Kidney (tissue), 14 donors: ENCODE data around the gene HAO1. TPM values are rescaled to one million over a fixed set of nuclear protein-coding genes. Genes with fewer than 3 reads are reported as not detected.

Source experiments
- DNase-seq, 5 donors: peaks; one replicate each; pipeline ENCODE4 v3.0.0-alpha.2; 2013 to 2020
- FAIRE-seq: peaks from 2 replicates; lab custom pipeline; 2012; peaks lifted over from hg19 to GRCh38; lab: Jason Lieb, UNC
- H3K27ac ChIP-seq, 2 donors: one replicate each; pipeline ENCODE4 v1.7.0; 2013; ENCODE audit warnings: low read depth in 2 of 2, low read length in 2 of 2, inconsistent platforms in 1 of 2
- H3K27me3 ChIP-seq: one replicate; pipeline ENCODE4 v1.7.1; 2013; ENCODE audit warnings: low read length, inconsistent platforms; ENCODE audit not compliant: control insufficient read depth, insufficient read depth
- H3K36me3 ChIP-seq, 3 donors: one replicate each; pipeline versions ENCODE4 v1.7.0 to v1.7.1; 2013; ENCODE audit warnings: low read length in 3 of 3, control low read depth in 1 of 3, inconsistent platforms in 1 of 3; ENCODE audit not compliant: insufficient read depth in 3 of 3, control insufficient read depth in 2 of 3
- H3K4me1 ChIP-seq, 3 donors: one replicate each; pipeline versions ENCODE4 v1.7.0 to v1.7.1; 2013; ENCODE audit warnings: low read length in 3 of 3, inconsistent platforms in 1 of 3, low read depth in 1 of 3; ENCODE audit not compliant: control insufficient read depth in 2 of 3, insufficient read depth in 2 of 3
- H3K4me3 ChIP-seq, 3 donors: one replicate each; pipeline versions ENCODE4 v1.7.0 to v1.8.1; 2013; ENCODE audit warnings: low read length in 3 of 3, control low read depth in 1 of 3, inconsistent platforms in 1 of 3
- H3K9ac ChIP-seq, 3 donors: one replicate each; pipeline versions ENCODE4 v1.7.0 to v1.7.1; 2013; ENCODE audit warnings: low read length in 3 of 3, control low read depth in 1 of 3, inconsistent platforms in 1 of 3
- H3K9me3 ChIP-seq, 3 donors: one replicate each; pipeline versions ENCODE4 v1.7.0 to v1.7.1; 2013; ENCODE audit warnings: low read length in 3 of 3, control low read depth in 1 of 3, inconsistent platforms in 1 of 3; ENCODE audit not compliant: control insufficient read depth in 2 of 3, insufficient read depth in 1 of 3
- intact Hi-C: fragments of 100-400 bp; cut with DNase I; formaldehyde crosslinking; loops from one replicate; pipeline ENCODE4 v1.11.1; 2022
- polyA plus RNA-seq: library from polyadenylated mRNA; stranded (reverse); fragments of 350-450 nt; fragmentation: Illumina TruSeq; extraction: RNeasy Lipid Tissue Mini Kit (QIAGEN cat#74804); gene quantifications from one replicate; pipeline ENCODE4 v1.2.3, GENCODE V29; 2014; ENCODE audit warnings: low read depth, low replicate concordance; ENCODE audit not compliant: insufficient read depth
- total RNA-seq: library from RNA; stranded (reverse); fragmentation: NEBNext Ultra II Directional; extraction: Animal tissue kit (Norgen Biotek cat#: 25700); gene quantifications from one replicate; pipeline ENCODE4 v1.2.1, GENCODE V29; 2021
- TF ChIP-seq, protein P1 (sequence below): IDR thresholded peaks from 3 replicates; pipeline ENCODE4 v1.5.1; 2012; ENCODE audit warnings: mild to moderate bottlenecking, moderate library complexity, borderline replicate concordance; ENCODE audit not compliant: insufficient read depth; ENCODE audit errors: extremely low read depth
- donor health status: control.
- donor health status: control.
- donor health status: control.
- donor health status: control.
- donor health status: control.
- donor health status: DM: yes; HTN: yes; CAD: no.
- donor health status: Normal renal cell carcinoma (clear cell type).

HAO1 gene
- total and polyA plus RNA-seq, 2 donors from 2014 or later = 0.86 TPM; not detected in 1

DNA sequence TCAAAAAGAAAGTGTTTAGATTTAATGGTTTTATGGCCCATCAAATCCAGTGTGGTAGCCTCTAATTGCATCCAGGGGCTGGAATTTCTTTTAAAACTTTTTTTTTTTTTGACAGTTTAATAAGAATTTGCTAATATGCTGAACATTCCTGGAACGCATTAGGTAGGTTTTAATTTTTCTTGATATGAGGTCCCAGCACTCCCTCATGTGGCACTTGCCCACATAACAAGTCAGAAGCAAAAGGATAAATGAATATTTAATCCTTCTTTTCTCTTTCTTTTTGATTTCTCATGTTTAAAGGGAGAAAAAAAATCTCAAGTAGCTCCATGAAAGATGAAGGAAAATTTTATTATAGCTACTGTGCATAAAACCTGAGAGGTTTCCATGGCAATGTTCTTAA, 13.5 kb downstream of the HAO1 start:
- TF ChIP-seq, protein P1, sequence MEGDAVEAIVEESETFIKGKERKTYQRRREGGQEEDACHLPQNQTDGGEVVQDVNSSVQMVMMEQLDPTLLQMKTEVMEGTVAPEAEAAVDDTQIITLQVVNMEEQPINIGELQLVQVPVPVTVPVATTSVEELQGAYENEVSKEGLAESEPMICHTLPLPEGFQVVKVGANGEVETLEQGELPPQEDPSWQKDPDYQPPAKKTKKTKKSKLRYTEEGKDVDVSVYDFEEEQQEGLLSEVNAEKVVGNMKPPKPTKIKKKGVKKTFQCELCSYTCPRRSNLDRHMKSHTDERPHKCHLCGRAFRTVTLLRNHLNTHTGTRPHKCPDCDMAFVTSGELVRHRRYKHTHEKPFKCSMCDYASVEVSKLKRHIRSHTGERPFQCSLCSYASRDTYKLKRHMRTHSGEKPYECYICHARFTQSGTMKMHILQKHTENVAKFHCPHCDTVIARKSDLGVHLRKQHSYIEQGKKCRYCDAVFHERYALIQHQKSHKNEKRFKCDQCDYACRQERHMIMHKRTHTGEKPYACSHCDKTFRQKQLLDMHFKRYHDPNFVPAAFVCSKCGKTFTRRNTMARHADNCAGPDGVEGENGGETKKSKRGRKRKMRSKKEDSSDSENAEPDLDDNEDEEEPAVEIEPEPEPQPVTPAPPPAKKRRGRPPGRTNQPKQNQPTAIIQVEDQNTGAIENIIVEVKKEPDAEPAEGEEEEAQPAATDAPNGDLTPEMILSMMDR = peak; percentile 25
- H3K4me3 ChIP-seq = no peak overlapping the region
- FAIRE-seq (no peak), DNase-seq (peak in 3 of 5 donors; percentile 12 to 42 (median 40))
- intact Hi-C loops = no loop called here
- H3K27me3 ChIP-seq = no peaks in the 10 kb centered on the region
- no peaks in the 10 kb centered on the region for H3K36me3 ChIP-seq
- no peaks in the 10 kb centered on the region for H3K4me1 ChIP-seq
- no peak overlapping the region for H3K27ac ChIP-seq
- no peaks in the 10 kb centered on the region for H3K9me3 ChIP-seq
- no peak overlapping the region for H3K9ac ChIP-seq

DNA sequence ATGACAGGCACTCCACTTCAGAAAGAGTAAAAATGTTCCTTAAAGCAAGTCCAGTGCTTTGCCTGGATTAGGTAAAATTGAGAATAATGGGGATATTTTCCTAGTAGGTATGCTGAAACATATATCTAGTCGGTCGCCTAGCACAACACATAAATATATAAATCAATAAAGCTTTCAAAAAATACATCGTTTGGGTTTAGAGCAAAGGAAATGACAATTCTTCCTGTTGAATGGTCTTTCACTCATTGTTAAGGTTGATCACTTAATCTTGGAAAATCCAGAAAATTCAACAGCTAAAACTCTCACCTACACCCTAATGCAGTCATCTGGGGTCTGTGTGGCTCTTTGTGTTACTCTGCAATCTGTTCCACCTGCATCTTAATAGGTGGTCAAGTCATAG, 13.9 kb downstream of the HAO1 start:
- no peaks in the 10 kb centered on the region for H3K9me3 ChIP-seq
- TF ChIP-seq, protein P1 = no peak
- H3K27me3 ChIP-seq = no peaks in the 10 kb centered on the region
- DNase-seq = no peak
- no peak overlapping the region for H3K9ac ChIP-seq
- no peaks in the 10 kb centered on the region for H3K4me1 ChIP-seq
- no peaks in the 10 kb centered on the region for H3K36me3 ChIP-seq
- H3K4me3 ChIP-seq = no peak overlapping the region
- no peak overlapping the region for H3K27ac ChIP-seq
- intact Hi-C loops = no loop called here
- no peak for FAIRE-seq

DNA sequence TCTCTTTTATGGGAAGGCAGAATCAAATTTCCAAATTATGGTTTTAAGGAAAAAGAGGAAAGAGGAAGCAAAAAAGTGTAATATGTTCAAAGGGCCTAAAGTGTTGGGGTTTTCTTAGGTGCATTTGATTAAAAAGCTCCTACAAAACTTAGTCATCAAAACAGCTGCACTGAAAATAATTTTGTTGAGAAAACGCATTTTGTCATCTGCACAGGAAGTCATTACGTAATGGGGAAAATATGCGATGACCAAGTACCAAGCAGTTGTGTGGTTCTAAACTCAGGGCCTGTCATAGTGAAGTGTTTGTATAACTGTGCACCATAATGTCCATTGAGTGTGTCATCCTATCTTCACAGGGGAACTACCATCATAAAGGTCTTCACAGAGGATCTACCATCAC, 15.6 kb downstream of the HAO1 start:
- H3K4me3 ChIP-seq = no peak overlapping the region
- H3K27me3 ChIP-seq = no peaks in the 10 kb centered on the region
- H3K36me3 ChIP-seq = no peaks in the 10 kb centered on the region
- FAIRE-seq (no peak), DNase-seq (peak in 1 of 5 donors; percentile 10)
- H3K4me1 ChIP-seq = no peaks in the 10 kb centered on the region
- H3K9me3 ChIP-seq = no peaks in the 10 kb centered on the region
- intact Hi-C loops = no loop called here
- H3K27ac ChIP-seq = no peak overlapping the region
- no peak overlapping the region for H3K9ac ChIP-seq
- TF ChIP-seq, protein P1 = no peak

DNA sequence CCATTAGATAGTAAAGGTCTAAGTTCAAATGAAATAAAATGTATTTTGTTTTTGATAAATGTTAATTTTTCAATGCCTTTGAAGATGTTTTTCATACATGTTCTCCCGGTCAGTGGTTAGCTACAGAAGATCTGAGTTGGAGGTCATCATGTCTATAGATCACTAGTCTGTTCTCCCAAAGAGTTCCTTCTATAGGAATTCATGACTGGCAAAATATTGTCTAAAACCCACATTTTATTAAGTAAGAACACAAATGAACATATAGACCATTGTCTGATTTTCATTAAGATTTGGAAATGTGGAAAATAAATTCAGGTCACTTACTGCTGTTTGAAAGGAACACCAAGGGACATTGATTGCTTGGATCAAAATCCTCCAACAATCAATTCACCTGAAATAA, 23.6 kb downstream of the HAO1 start:
- H3K27ac ChIP-seq = no peak overlapping the region
- TF ChIP-seq, protein P1 = no peak
- H3K9me3 ChIP-seq = no peaks in the 10 kb centered on the region
- no peak overlapping the region for H3K9ac ChIP-seq
- no peak overlapping the region for H3K4me3 ChIP-seq
- H3K27me3 ChIP-seq = no peaks in the 10 kb centered on the region
- no peak for DNase-seq
- FAIRE-seq = no peak
- no peaks in the 10 kb centered on the region for H3K4me1 ChIP-seq
- H3K36me3 ChIP-seq = no peaks in the 10 kb centered on the region
- intact Hi-C loops = no loop called here
